Suppressor macrophage (primary cell): ENCODE results near the gene ENTREP1.
"Not testable (repeated sequence)": the region's sequence is repeated elsewhere in the genome, so short reads cannot be mapped to it uniquely, and the experiment has no call there.

ENCODE experiments used
- DNase-seq, 4 experiments: peaks; one replicate each; pipeline ENCODE4 v3.0.0-alpha.2; 2020 to 2022
- total RNA-seq, 17 experiments: gene quantifications; one replicate each; lab custom pipeline; 2026; ENCODE audit warnings: mixed read lengths in 6 of 17, inconsistent platforms in 3 of 17; lab: John Stamatoyannopoulos, UW

Gene ENTREP1, protein sequence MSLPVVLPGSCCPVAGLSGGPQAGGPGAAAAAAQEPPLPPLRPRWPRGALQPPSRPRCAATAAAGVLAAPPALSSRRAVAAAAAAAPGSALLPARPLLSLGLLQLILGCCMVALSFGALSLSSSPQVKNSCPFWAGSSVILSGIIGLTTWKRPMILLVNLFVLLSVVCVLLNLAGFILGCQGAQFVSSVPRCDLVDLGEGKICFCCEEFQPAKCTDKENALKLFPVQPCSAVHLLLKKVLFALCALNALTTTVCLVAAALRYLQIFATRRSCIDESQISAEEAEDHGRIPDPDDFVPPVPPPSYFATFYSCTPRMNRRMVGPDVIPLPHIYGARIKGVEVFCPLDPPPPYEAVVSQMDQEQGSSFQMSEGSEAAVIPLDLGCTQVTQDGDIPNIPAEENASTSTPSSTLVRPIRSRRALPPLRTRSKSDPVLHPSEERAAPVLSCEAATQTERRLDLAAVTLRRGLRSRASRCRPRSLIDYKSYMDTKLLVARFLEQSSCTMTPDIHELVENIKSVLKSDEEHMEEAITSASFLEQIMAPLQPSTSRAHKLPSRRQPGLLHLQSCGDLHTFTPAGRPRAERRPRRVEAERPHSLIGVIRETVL
- total RNA-seq: 0 to 4.5 (median 0.12) reads per million in 17 experiments

DNA sequence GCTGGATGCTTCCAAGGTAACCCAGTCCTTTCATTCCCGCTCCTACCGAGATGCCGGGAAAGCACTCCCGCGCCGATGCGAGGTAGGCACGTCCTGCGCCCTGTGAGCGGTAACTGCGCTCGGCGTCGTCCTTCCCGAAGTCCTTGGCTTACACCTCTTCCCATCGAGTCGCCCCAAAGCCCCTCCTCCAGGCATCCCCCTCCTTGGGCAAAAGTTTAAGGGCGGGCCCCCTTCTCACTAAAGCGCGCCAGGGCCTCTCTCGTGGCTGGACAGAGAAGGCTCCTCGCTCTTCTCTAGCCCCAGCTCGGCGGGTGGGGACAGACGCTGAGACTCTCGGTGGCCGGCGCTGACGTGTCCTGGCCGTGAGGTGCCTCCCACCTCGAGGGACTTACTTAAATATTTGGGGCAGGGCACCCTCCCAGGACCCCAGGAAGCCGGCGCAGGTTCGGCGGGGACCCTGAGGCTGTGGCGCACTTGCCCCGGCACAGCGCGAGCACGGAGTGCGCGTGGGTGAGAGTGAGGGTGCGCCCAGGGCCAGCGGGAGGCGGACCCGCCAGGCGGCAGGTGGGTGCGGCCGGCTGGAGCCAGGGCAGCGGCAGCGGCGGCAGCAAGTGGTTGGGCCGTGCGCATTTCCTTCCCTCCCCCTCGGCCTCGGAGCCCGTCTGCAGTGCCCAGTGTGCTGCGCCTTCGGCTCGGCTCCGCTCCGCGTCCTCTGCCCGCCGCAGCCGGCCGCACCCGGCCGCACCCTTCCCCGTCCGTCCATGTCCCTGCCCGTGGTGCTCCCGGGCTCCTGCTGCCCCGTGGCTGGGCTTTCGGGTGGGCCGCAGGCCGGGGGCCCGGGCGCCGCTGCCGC lies at the start of gene ENTREP1:
ENTREP1 (plus strand) TSS at position 667 of the 853 bp plus-strand sequence; CDS start at position 762, 95 bp downstream.
- peak; percentile 23 to 61 (median 30) for DNase-seq

GRCh38 chr9:69276775-69277174 lies 48.2 kb upstream of the ENTREP1 start:
- DNase-seq: no peak

DNA sequence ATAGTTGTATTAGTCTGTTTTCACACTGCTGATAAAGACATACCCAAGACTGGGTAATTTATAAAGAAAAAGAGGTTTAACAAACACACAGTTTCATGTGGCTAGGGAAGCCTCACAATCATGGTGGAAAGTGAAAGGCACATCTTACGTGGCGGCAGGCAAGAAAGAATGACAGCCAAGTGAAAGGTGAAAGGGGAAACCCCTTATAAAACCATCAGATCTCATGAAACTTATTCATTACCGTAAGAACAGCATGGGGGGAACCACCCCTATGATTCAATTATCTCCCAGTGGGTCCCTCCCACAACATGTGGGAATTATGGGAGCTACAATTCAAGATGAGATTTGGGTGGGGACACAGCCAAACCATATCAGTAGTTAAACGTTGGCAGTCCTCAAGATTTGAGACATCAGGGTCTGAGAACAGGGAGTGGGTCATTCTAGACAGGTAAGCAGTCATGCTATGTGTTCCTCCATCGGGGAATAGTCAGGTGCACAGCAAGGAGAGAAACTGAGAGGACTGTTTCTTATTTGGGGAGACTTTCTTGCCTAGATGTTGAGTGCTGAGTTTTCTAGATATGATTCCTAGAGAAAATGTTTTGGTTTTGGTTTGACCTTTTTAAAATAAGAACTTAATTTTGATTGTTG lies 45.8 kb upstream of the ENTREP1 start:
- no peak for DNase-seq

DNA sequence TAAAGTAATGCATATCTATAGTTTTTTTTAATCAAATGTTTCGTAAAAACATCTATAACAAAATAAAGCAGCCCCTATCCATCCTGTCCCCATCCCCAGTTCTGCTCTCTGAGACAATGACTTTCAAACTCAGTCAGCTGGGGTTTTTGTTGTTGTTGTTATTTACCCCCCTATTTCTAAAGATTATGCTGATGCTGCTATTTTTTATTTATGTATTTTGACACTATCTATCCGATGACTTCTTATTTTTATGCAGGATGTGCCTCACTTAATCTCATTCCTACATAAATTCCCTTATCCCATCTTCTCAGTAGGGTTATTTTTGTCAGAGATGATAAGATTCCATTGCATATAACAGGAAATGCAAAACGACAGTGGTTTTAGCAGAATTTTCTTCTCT lies 45.3 kb upstream of the ENTREP1 start:
- no peak for DNase-seq

DNA sequence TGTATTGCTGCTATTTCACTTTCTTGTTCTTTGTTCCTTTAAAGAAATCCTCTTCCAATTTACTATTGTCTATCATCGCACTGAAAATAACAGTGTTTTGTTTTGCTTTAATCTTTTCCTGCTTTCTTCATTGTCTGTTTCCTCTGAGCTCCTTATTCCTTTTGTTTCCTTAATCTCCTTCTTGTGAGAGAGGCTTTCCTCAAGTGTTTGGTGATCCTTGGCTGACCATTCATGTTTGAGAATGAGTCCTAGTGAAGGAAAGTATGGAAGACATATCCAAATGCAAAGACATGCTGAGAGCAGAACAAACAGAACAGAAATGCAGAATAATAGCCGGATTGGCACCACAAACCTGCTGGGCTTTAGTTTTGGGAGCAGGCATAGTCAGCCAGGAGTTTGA lies 42.0 kb upstream of the ENTREP1 start:
- no peak for DNase-seq

DNA sequence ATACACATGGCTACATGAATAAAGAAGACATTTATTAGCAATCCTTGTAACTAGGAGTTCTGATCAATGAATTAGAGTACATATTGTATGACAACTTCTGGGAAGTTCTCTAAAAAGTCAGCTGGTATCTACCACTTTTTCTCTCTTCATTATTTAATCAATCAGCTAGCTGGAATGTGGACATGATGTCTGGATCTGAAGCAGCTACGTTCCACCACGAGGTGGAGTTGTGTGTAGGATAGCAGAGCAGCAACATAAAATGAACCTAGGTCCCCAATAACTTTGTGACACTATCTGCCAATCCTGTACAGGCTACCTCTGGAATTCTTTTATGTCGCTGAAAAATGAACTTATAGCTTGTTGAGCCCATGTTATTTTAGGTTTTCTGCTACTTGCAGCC lies 32.9 kb upstream of the ENTREP1 start:
- no peak for DNase-seq

GRCh38 chr9:69293156-69293555 lies 31.9 kb upstream of the ENTREP1 start:
- DNase-seq: no peak

GRCh38 chr9:69295872-69296552 lies 29.0 kb upstream of the ENTREP1 start:
- no peak for DNase-seq

DNA sequence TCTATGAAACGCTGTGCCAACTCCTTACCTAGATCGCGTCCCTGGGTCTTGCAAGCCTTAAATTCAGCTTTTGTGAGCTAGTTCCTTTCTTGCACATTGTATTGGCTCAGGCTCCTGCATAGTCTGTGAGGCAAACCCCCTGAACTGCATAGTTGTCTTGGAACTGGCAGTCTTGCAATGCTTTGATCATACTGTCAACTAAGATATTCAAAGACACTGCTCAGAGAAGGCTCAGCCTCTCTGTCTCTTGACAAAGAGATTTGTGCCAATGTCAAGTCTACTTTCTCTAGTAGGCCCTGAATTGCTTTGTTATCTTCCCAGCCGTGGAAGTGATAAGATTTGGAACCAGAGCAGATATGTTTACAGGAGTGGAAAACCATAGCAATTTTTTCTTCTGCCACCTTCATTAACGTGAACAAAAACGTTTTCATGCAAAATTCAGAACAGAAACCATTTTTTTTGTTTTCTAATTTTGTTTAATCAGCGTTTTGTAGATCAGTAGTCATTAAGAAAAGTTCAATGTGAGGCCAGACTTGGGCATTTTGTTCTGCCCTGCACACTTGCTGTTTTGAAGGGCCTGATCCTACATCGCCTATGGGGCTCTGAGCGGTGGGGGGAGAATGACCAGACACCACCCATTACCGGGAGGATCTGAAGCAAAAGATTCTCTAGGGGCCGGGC lies 27.6 kb upstream of the ENTREP1 start:
- no peak for DNase-seq

DNA sequence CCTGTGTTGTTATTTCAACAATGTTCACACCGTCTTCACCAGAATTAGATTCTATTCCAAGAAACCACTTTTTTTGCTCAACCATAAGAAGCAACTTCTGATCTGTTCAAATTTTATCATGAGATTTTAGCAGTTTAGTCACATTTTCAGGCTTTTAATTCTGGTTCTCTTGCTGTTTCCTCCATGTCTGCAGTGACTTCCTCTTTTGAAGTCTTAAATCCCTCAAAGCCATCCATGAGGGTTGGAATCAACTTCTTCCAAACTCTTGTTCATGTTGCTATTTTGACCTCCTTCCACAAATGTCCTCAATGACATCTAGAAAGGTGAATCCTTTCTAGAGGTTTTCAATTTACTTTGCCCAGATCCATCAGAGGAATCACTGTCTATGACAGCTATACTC lies 25.7 kb upstream of the ENTREP1 start:
- peak in 2 of 4 experiments; percentile 3 to 14 for DNase-seq

DNA sequence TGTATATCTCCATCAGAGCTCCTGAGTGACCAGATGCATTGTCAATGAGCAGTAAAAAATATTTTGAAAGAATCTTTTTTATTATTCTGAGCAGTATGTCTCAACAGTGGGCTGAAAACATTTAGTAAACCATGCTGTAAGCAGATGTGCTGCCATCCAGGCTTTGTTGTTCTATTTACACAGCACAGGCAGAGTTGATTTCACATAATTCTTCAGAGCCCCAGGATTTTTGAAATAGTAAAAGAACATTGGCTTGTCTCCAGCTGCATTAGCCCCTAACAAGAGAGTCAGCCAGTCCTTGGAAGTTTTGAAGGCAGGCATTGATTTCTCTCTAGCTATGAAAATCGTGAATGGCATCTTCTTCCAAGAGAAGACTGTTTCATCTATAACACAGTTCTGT lies 25.2 kb upstream of the ENTREP1 start:
- no peak for DNase-seq

DNA sequence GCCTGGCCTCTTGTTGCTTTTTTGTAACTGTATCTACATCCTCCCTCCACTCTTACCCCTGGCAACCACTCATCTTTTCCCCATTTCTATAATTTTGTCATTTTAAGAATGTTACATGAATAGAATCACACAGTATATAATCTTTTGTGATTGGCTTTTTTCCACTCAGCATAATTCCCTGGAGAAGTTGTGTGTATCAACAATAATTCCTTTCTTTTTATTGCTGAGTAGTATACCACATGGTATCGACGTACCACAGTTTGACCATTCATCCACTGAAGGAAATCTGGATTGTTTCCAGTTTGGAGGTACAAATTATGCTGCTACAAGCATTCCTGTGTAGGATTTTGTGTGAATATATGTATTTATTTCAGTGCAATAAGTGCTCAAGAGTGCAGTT lies 21.7 kb upstream of the ENTREP1 start:
- DNase-seq: no peak

GRCh38 chr9:69306895-69307445 lies 18.0 kb upstream of the ENTREP1 start:
- DNase-seq: not testable (repeated sequence)

DNA sequence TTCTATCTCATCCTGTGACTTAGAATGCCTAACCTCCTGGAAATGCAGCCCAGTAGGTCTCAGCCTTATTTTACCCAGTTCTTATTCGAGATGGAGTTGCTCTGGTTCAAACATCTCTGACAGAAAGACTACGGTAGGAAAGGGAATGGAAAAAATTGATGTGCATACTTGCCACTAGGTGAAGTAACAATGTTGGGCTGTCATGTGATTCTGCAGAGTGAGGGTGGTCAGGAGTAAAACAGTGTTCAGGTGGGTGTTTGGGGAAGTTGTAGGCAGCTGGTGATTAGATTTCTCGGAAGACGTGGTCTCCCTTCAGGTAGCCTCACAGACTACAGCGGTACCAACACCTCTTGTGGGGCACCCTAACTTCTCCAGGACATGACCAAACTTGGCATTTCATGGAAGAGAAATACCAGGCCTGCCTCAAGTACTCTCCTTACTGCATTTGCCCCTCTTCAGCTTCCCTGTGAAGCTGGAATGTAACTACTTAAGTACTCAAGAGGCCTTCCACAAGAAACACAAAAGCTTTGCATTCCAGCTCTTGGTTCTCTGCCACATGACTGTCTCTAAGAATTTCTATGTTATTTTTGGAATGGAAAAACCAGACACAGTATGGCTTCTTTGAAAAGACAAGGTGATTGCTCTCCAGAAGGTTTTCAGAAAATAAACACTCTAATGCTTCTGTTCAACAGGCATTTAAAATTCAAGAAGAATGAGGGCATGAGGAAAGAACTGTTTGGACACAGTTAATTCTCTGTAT lies 17.4 kb upstream of the ENTREP1 start:
- no peak for DNase-seq

- no peak for DNase-seq
Observed at GRCh38 chr9:69308206-69308931, 16.6 kb upstream of the ENTREP1 start.

DNA sequence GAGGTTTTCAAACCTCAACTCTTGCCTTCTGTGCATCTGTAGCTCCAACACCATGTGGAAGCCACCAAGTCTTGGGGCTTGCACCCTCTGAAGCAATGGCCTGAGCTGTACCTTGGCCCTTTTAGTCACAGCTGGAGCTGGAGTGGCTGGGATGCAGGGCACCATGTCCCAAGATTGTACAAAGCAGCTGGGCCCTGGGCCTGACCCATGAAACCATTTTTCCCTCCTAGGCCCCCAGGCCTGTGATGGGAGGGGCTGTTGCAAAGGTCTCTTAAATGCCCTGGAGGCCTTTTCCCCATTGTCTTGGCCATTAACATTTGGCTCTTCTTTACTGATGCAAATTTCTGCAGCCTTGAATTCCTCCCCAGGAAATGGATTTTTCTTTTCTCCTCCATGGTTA lies 11.8 kb upstream of the ENTREP1 start:
- no peak for DNase-seq

DNA sequence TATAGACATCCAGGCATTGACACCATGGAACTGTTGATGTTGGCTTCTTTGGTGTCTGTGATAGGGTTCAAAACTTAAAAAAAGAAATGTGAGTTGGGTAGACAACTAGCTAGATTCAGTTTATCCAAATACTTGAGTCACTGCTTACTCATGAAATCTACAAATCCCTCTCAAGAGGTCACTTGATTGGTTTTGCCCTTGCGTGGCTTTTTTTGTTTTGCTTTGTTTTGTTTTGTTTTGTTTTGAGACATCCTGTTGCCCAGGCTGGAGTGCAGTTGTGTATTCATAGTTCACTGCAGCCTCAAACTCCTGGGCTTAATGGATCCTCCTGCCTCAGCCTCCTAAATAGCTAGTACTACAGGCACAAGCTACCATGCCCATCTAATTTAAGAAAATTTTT lies 10.5 kb upstream of the ENTREP1 start:
- DNase-seq: no peak

DNA sequence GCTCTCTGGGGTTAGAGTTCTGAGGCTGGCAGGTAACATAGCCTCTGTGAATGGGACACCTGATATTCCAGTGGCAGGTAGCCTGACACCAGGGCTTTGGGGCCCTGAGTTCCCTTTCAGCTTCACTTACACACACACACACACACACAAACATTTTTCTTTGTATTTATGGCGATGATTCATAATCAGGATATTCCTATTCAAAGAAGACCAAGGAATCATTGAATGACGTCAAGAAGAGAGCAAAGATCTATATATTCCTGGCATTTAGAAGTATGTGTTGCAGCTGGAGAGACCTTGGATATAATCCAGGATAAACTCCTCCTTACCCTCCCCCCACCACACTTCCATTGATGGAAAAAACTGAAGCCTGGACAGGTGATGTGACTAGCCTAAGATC lies 7.9 kb upstream of the ENTREP1 start:
- DNase-seq: no peak

DNA sequence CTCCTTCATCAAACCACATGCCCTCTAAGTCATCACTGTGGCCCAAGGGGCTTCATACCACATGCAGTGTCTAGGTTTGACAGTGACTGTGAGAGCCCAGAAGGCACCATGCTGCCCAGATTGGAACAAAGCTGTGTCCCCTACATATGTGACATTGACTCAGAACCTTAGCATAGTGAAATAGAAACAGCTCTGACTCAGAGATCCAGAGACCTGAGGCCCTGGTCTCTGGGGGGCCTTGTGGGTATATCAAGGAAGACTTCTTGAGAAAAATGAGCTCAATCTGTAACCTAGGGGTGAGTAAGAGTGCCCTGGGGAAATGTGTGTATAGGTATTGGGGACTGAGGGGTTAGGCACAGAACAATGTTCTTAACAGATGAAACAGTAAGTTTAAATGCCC lies 7.1 kb upstream of the ENTREP1 start:
- no peak for DNase-seq
